ENCODE results near the gene ZNHIT2. TPM values are rescaled to one million over a fixed set of nuclear protein-coding genes. Genes with fewer than 3 reads are reported as not detected.

Gene ZNHIT2
- total RNA-seq, 1 donor from 2014 or later: 35.3 TPM

- intact Hi-C loops (cut with DNase I): no loop called here
- Histone ChIP-seq H3K9me3 (no peaks in the 10 kb centered on the region), H3K36me3 (peaks cover 61 to 68% of the 10 kb centered on the region in 2 donors), H3K27ac (no peak overlapping the region), H3K27me3 (no peaks in the 10 kb centered on the region), H3K4me3 (no peak overlapping the region), H3K4me1 (peaks cover 15% of the 10 kb centered on the region in 2 donors)
- DNase-seq (ENCODE audit: low spot score in 2 of 2): no peak
- TF ChIP-seq CTCF (IDR thresholded peaks at IDR 0.05): no peak
Observed at GRCh38 chr11:65125197-65126056, 7.9 kb upstream of the ZNHIT2 start.

GRCh38 chr11:65124480-65125196 lies 7.1 kb upstream of the ZNHIT2 start:
- Histone ChIP-seq H3K36me3 (peaks cover 61 to 68% of the 10 kb centered on the region in 2 donors), H3K27me3 (no peaks in the 10 kb centered on the region), H3K4me3 (no peak overlapping the region), H3K4me1 (peaks cover 15% of the 10 kb centered on the region in 2 donors), H3K27ac (no peak overlapping the region), H3K9me3 (no peaks in the 10 kb centered on the region)
- intact Hi-C loops (cut with DNase I): no loop called here
- peak in 1 of 2 donors; percentile 27 for DNase-seq (ENCODE audit: low spot score in 2 of 2)
- no peak for TF ChIP-seq CTCF (IDR thresholded peaks at IDR 0.05)

GRCh38 chr11:65121865-65122696 lies 4.6 kb upstream of the ZNHIT2 start, which contains the start of the genes FAU and MRPL49:
Gene FAU, minus strand, starts transcription at chr11:65122134. Its CDS starts 321 bp downstream, at chr11:65121813.
Gene MRPL49, plus strand, starts transcription at chr11:65122321. Its CDS starts 26 bp downstream, at chr11:65122347.
- Histone ChIP-seq H3K9me3 (no peaks in the 10 kb centered on the region), H3K4me1 (peaks cover 15% of the 10 kb centered on the region in 2 donors), H3K27me3 (no peaks in the 10 kb centered on the region), H3K36me3 (peaks cover 37 to 60% of the 10 kb centered on the region in 2 donors), H3K4me3 (peak within 1 kb of the TSS; percentile 80 to 91), H3K27ac (peak within 1 kb of the TSS; percentile 91 to 96)
- peak; percentile 95 to 99 for DNase-seq (ENCODE audit: low spot score in 2 of 2)
- intact Hi-C loops (cut with DNase I): loop anchor here (1.0 kb wide), 2 partner anchors 38 to 108 kb away; partner anchors contain the start of genes ARL2, CDCA5 and ZFPL1
- no peak for TF ChIP-seq CTCF (IDR thresholded peaks at IDR 0.05)

GRCh38 chr11:65121447-65121864 lies 4.0 kb upstream of the ZNHIT2 start:
- no peaks in the 10 kb centered on the region for H3K27me3 ChIP-seq
- peaks cover 19 to 21% of the 10 kb centered on the region in 2 donors for H3K4me1 ChIP-seq
- H3K9me3 ChIP-seq: no peaks in the 10 kb centered on the region
- peak overlapping the region; percentile 80 to 91 for H3K4me3 ChIP-seq
- peak overlapping the region; percentile 91 to 96 for H3K27ac ChIP-seq
- TF ChIP-seq CTCF (IDR thresholded peaks at IDR 0.05): no peak
- peaks cover 31 to 54% of the 10 kb centered on the region in 2 donors for H3K36me3 ChIP-seq
- intact Hi-C loops (cut with DNase I): no loop called here
- DNase-seq (ENCODE audit: low spot score in 2 of 2): peak in 1 of 2 donors; percentile 66

- Histone ChIP-seq H3K27ac (peak overlapping the region; percentile 91 to 96), H3K9me3 (no peaks in the 10 kb centered on the region), H3K4me1 (peaks cover 23 to 28% of the 10 kb centered on the region in 2 donors), H3K36me3 (peaks cover 25 to 52% of the 10 kb centered on the region in 2 donors), H3K4me3 (peak overlapping the region; percentile 80 to 91), H3K27me3 (no peaks in the 10 kb centered on the region)
- intact Hi-C loops (cut with DNase I): no loop called here
- TF ChIP-seq CTCF (IDR thresholded peaks at IDR 0.05): no peak
- DNase-seq (ENCODE audit: low spot score in 2 of 2): no peak
Observed at GRCh38 chr11:65120831-65121230, 3.3 kb upstream of the ZNHIT2 start.

Measured in ascending aorta (tissue), 2 donors.